ENCODE measurements around the gene MOB2.
A peak's percentile ranks its signal among the peaks of the same experiment; 100 is the strongest.
"Not testable (repeated sequence)": the region's sequence is repeated elsewhere in the genome, so short reads cannot be mapped to it uniquely, and the experiment has no call there.

Gene MOB2

DNA sequence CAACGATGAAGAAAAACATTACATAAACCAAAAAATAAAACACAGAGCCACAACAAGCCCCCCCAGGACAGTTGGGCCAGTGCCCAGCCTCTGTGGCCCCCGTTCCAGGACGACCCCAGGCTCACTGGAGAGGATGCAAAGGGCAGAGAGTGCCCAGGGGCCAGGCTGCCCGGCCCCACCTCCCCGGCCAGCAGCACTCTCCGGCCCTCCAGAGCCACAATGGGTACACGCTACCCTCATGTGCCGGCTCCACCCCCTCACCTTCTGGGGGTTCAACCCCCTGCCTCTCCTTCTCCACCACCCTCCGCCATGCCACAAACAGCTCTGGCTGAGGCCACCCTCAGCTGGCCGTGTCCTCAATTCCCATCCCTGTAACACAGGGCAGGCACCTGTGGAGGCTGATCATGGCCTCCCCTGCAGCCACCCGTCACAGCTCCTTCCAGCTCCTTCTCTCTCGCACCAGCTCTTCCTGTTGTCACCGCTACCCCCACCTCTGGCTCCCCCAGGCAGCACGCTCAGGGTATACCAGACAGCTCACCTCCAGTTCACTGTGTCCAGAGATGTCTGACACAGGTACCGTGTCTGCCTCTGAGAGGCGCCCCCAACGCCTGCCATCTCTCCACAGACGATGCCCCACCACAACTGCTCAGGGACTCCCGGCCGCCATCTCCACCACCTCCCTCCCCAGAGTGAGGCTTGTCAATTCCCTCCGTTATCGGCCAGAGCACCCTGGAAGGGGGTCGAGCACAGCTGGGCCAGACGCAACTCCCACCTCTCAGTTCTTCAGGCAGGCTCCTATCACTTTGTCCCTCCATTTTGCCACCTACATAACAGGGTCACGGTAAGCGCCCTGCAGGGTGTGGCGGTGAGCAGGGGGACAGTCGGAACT, 30.8 kb upstream of the MOB2 start:
- no peak for DNase-seq

DNA sequence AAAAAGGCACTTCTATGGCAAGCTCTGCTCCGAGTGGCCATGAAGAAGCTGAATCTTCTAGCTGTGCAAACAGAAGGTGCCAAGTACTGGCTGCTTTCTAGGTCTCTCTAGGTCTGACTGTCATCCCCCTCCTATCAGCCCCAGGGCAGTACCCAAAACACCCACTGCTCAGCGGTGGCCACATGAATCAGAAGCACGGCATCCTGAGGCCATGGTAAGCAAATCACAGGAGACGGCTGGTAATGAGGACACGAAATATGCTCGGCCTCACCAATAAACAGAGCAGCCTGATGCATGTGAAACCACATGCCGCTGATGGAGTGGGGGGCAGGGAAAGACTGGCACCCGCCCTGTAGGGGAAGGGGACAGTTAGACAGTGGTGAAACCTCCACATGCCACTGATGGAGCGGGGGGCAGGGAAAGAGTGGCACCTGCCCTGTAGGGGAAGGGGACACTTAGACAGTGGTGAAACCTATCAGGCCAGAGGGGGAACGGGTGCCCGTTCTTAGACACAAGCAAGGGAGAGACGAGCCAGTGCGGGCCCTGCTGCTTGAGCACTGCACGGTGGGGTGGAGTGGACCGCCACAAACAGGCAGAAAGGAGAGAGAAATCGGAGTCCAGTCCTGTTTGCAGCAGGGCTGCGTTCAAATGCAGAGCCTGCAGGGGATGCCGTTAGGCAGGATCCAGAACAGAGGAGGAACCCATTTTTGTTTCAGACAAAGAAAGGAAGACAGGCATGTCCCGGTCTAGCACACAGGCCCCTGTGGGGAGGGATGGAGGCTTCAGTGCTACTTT, 29.9 kb upstream of the MOB2 start:
- no peak for DNase-seq

DNA sequence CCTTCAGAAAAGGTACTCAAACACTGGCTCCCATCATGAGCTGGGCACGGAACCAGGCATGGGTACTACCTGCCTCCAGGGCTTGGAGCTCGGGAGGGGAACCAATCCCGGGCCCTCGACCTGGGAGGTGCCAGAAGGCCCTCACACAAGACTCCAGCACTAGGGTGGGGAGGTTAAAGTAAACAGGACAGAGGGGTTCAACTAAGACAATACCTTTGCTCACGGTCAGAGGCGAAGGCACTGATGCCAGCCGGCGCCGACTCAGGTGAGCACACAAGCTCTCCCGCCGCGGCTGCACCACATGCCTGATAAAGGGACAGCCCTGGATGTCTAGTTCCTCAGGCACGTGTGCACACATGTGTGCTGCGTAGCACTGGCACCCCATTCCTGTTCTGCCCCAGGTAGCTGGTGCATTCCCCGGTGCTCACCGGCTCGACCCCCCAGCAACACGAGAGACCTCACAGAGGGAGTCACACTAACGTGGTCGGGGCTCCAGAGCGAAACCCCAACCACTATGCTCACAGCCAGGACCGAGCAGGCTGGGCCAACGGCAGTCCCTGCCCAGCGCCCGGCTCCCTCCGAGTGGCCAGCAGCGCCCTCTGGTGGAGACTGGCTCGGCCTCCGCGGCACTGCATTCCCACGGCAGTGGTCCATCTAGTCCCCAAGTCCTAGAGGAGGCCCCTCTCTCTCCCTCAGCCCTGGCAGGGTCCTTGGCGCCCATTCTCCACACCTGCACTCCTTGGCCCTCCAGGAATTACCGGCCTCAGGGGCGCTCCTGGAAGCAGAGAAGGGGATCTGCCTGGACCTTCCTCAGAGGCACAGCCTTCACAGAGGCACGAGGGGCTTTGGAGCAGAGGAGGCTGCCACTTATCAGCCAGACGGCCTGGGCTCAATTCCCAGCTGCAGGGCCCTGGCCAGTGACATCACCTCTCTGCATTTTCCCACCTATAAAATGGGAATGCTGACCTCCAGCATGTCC, 28.8 kb upstream of the MOB2 start:
- peak; percentile 56 for DNase-seq

DNA sequence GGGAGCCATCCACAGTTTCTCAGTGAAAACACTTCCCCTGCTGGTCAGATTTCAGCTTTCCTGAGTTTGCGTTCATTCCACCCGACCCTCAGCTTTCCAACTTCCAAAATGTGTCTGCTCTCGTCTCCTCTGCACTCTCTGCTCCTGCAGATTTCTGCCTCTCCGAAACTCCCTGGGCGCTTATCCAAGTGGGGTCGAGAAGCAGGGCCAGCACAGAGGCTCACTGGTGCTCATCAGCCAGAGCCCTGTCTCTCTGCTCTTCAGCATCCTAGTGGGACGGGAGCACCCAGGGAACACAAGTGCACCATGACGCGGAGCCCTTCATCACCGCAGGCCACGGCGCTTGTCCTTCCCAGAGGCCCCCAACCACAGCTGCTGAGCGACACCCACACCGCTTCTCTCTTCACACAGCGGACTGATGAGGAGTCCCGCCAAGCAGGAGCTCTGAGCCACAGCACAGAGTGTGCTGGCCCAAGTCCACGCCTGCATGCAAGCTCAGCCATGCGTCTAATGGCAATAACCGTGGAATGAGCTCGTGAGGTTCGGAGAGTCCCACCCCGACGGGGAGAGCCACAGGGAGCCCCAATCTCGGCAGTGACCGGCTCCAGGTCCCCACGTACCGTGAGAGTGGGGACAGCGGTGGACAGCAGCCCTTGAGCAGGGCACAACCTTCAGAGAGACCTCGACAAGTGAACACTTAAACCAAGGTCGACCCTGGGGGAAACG, 27.9 kb upstream of the MOB2 start:
- DNase-seq: no peak

DNA sequence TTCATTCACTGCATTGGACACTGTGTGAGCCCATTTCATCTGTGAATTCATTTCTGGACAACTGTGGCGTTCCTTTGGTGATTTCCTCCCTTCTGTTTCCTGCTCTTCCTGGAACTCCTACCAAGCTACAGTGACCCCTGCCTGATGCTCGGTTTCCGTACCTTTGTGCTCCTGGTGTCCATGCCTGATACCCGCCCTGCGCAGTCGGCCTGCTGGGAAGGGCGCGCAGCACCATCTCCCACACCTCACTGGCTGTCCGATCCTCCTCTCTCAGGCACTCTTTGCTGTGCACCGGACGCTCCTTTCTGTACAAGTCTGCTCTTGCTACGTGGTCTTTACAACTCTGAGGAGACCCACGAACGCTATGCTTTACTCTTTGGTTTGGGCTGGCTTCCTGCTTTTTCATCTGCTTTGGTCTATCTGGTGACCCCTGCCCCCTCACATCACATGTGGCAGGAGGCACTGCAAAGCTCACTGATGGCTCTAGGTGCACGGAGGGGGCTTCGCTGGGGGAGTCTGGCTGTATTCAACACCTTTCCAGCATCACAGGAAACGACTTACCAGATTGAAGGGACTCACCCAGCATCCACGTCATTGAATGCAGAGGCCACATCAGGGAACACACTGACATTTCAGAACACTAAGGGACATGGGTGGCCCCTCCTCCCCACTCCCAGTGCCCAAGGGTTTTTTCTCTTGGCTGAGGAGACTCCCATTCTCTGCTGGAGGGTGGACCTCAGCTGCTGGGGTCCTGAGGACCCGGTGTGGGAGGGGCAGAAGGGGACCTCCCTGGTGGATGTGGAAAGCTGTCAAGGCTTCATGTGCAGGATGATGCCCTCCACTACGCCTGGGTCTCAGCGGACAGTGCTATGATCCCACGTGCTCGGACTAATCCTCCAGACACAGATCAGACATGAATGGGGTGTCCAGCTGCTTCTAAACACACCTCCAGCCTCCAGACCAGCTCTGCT, 27.0 kb upstream of the MOB2 start:
- DNase-seq: no peak

DNA sequence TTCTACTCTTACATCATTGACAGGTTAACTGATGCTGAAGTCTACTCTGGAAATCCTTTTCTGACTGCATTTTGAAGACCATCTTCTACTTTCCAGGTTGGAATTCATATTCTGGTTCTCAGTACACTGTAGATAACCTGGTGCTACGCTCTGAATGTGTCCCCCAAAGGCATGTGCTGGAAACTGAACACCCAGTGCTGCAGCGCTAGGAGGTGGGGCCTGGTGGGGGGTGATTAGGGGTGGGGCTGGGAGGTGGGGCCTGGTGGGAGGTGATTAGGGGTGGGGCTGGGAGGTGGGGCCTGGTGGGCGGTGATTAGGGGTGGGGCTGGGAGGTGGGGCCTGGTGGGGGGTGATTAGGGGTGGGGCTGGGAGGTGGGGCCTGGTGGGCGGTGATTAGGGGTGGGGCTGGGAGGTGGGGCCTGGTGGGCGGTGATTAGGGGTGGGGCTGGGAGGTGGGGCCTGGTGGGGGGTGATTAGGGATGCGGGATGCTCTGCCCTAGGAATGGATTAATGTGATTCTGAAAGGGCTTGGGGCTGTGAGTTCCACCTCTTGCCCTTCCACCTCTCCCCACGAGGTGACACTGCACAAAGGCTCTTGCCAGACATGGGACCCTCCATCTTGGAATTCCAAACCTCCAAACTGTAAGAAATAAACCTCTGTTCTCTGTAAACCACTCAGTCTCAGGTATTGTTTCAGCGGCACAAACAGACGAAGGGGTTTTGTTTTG, 26.1 kb upstream of the MOB2 start:
- not testable (repeated sequence) for DNase-seq

DNA sequence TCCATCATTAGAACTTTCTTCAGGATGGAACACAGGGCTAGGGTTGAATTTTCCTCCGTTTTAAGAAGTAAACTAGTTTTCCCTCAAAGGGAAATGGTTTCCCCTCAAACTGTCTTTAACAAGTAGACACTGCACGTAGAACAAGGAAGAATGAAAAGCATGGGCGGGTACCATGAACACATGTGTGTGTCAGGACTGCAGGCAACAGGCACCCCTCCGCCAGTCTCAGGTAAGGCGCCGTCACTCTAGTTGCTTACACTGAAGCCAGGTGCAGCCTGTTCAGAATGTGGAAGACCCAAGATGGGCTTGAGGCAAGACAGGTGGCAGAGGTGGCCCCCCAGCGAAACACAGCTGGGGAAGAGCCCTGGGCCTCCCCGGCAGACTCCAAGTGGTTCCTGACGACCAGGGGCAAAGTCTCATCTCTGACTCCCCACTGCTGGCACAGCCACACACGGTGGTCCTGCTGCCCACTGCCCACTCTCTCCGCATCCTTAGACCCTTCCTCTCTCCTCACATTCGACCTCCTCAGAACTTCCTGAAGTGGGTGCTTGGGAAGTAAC, 25.4 kb upstream of the MOB2 start:
- DNase-seq: no peak

DNA sequence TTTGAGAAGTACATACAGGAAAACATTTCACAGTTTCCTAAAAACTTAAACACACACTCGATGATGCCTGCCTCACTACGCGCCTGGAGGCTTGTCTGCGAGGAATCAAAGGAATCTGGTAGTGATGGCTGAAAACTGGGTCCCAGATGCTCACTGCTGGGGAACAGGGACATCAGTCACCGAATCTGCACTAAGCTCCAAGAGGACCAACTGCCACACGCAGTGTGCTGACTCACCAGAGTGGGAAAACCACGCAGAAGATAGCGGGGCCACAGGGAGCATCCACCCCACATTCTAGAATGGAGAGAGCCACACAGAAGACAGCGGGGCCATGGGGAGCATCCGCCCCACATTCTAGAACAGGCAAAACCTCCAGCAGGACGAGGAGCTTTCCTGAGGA, 24.3 kb upstream of the MOB2 start:
- no peak for DNase-seq

DNA sequence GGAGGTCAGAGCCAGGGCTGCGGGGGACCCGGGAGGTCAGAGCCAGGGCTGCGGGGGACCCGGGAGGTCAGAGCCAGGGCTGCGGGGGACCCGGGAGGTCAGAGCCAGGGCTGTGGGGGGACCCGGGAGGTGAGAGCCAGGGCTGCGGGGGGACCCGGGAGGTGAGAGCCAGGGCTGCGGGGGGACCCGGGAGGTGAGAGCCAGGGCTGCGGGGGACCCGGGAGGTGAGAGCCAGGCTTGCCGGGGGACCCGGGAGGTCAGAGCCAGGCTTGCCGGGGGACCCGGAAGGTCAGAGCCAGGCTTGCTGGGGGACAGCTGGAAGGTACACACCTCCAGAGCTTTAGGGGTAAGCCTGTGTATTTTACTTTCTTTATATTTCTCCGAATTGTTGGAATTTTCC, 23.8 kb upstream of the MOB2 start:
- DNase-seq: not testable (repeated sequence)

DNA sequence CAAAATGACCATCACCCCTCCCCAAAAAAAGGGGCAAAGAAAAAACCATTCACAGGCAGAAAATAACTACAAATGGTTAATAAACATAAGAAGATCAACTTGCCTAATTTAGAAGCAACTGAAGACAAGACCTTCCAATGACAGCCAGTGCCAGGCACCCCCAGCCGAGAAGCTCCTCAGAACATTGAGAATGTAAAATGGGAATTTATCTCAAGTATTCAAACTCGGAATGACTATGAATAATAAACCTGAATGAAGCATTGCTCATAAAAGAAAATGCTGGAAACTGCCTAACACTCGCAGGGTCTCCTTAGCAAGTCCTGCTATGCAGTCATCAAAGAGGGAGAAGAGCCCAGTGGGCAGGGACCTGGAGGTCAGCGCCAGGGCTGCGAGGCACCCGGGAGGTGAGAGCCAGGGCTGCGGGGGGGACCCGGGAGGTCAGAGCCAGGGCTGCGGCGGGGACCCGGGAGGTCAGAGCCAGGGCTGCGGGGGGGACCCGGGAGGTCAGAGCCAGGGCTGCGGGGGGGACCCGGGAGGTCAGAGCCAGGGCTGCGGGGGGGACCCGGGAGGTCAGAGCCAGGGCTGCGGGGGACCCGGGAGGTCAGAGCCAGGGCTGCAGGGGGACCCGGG, 23.2 kb upstream of the MOB2 start:
- no peak for DNase-seq

DNA sequence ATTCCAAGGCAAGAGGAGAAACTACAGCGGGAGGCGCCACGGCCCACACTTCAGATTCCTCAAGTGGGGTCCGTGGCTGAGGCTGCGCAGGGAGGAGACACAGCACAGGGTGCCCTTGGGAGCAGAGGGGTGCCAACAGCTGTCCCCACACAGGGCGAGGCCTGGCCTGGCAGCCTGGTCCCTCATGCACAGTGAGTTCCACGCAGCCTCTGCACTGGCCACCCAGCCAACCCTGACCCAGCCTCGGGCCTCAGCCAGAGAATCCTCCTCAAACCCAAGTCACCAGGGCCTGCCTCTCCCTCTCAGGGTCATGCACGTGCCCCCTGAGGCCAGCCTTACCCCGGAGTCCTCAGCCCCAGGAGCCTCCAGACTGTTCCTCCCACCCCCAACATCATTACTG, 22.4 kb upstream of the MOB2 start:
- no peak for DNase-seq

DNA sequence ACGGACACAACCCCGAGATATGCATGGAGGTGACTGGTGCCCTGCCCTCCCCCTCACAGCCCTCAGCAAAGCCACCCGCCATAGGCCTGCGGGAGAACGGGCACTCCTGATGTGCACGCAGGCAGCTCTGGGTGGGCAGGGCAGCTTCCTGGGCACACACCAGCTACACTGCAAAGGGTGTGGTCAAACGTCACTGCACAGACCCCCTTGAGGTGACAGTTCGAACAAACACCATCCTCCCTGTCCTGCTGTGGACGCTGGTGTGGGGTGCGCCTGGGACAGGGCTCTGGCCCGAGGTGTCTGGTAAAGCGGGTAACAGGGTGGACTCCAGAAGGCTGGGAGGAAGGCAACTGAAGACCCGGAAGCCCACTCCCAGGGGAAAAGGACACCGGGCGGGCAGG, 21.9 kb upstream of the MOB2 start:
- no peak for DNase-seq

DNA sequence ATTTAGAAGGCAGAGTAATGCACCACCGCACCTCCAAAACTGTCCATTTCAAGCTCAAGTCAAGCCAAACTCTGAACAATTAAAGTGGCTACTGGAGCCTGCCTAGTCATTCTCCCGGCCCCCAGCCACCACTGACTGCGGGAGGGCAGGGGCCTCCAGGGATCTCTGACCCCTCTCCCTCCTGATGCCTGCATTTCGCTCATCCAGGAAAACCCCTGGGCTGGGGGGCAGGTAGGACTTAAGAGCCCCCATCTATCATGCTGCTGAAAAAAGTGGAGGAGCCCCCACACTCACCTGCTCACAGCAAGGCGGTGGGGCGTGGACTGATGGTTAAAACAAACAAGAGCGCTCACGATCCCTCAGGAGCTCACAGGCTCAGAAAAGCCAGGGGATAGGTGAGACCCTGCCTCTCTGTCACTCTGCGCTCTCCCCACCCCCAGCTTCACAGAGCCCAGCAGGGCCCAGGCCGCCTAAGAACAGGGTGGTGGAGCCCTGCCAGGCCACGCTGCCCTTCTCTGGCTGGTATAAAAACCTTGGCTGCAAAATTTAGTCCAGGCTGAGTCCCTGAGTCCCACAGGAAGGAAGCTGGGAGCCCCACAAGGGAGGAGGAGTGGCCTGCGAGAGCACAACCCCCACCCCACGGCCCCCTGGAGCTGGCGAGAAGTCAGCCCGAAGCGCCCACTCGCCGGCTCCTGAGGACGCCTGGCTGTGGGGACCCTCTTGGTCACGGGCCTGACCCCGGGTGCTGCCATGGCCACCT, 21.0 kb upstream of the MOB2 start:
- no peak for DNase-seq

DNA sequence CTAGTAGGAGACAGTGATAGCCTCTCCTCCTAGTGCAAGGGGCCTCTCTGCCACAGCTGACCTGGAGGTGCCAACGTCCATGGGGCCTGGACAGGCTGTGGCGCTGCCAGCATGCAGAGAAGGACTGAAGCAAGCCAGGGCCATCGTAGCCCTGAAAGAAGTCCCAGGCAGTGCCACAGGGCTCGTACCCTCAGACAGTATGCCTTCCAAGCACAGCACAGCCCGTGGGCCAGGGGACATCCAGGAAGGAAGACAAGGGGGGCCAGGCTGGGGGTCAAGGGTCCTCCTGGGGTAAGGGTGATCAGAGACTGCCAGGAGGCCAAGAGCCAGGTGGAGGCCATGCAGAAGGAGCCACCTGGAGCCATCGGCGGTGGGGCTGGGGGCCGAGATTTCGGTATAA, 20.4 kb upstream of the MOB2 start:
- DNase-seq: no peak

DNA sequence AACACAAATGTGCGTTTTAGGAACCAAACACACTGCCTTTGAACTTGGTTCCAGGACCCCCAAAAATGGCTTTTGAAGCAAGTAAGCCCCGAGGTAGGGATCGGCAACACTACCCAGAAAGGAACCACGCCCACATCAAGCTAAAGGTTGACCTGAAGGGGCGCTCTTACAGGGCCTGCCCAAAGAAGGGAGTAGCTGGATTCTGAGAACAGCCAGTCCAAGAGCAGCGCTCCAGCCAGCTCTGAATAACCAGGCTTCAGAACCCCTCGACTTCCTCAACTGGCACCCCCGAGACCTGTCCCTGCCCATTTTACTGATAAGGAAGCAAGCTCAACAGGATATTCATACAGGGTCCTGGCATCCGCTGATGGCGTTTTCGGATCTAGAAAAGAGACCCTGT, 18.9 kb upstream of the MOB2 start:
- DNase-seq: no peak

DNA sequence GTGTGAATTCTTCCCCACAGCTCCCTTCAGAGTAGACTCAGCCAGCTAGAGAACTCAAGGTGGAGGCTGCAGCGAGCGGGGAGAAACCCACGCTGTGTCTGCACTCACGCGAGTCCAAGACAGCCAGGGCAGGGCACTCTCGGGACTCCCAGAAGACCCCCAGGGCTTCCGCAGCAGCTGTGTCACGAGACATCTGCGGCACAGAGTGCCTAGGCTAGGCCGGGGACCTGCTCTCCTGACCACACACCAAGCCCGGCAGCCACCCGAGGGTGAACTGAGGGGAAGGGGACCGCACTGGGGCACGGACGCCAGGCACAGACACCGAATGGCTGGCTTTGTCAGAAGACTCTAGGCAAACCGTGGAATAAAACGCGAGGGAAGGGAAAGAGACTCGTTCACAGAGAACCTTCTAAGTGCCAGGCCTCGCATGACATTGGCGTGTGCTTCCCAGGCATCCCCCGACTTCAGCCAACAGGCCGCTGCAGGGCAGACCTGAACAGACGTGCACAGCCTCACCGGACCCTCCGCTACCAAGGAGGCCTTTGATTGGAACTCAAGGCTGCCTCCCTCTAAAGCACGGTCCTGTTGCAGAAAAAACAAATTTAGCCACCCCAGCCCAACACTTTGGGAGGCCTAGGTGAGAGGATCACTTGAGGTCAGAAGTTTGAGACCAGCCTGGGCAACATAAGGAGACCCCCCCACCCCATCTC, 18.2 kb upstream of the MOB2 start:
- DNase-seq: no peak

DNA sequence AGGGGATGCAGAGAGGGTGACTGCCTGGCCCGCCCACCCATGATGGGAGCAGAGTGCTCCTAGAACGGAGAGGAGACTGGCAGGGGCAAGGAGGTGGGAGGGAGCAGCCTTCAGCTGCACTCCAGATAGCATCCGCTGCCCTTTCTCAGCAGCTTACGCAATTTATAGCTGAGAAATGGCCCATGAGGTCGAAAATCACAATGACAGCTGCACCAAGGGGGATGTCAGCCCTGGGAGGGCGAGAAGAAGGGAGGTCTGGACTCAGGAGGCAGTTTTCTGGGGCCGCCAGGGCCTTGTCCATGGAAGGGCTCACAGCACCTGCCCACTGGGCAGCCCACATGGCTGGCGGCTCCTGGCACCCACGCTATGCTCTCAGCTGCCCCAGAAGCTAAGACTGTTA, 17.6 kb upstream of the MOB2 start:
- DNase-seq: no peak

DNA sequence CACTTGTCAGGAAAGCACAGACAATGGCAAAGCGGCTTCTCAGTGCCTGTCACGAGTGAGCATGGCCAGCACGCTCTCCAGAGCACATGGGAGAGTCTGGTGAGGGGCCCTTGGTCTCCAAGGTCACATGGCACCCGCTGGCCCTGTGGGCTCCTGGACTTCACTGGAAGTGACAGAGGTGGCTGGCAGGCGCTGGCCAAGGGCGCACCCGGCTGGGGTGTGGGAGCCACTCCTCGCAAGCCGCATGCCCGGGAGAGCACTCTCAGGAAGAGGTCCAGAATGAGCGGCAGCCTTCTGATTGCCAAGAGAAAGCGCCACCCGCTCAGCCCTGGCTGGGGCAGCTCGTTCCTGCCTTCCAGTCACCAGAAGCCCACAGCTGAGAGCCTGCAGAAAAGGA, 17.1 kb upstream of the MOB2 start:
- no peak for DNase-seq
